Stimulated activated CD4-positive, alpha-beta T cell treated with anti-CD3 and anti-CD28 coated beads, Interleukin-2, amount 100 ng/mL, for 48 hours (primary cell): ENCODE results near the gene SND1.
"Not testable (repeated sequence)": the region's sequence is repeated elsewhere in the genome, so short reads cannot be mapped to it uniquely, and the experiment has no call there.

ENCODE experiments used
- DNase-seq, 2 donors: peaks; one replicate each; pipeline ENCODE4 v3.0.0-alpha.2; 2020

Gene SND1

GRCh38 chr7:128108641-128109423, 456.8 kb downstream of the SND1 start:
- DNase-seq = no peak

- not testable (repeated sequence) for DNase-seq
These were observed 457.5 kb downstream of the SND1 start for GRCh38 chr7:128109424-128109969.

- no peak for DNase-seq
These were observed 458.8 kb downstream of the SND1 start for GRCh38 chr7:128110641-128111364.

GRCh38 chr7:128112018-128112780, 460.2 kb downstream of the SND1 start:
- no peak for DNase-seq

- DNase-seq = no peak
These were observed 460.8 kb downstream of the SND1 start for GRCh38 chr7:128112781-128113221.

- DNase-seq = no peak
These were observed 461.8 kb downstream of the SND1 start for GRCh38 chr7:128113839-128114238.

GRCh38 chr7:128114806-128115205, 462.8 kb downstream of the SND1 start:
- DNase-seq = no peak

- DNase-seq = no peak
These were observed 463.4 kb downstream of the SND1 start for GRCh38 chr7:128115336-128115820.

GRCh38 chr7:128115821-128116723, 464.1 kb downstream of the SND1 start:
- DNase-seq = no peak

GRCh38 chr7:128116740-128117139, 464.7 kb downstream of the SND1 start:
- no peak for DNase-seq

- DNase-seq = no peak
These were observed 465.7 kb downstream of the SND1 start for GRCh38 chr7:128117691-128118090.

GRCh38 chr7:128119036-128119435, 467.0 kb downstream of the SND1 start:
- no peak for DNase-seq

- DNase-seq = no peak
These were observed 468.1 kb downstream of the SND1 start for GRCh38 chr7:128120116-128120515.

- DNase-seq = no peak
These were observed 469.0 kb downstream of the SND1 start for GRCh38 chr7:128120976-128121490.

- no peak for DNase-seq
These were observed 469.9 kb downstream of the SND1 start for GRCh38 chr7:128121711-128122530.

- DNase-seq = no peak
These were observed 470.7 kb downstream of the SND1 start for GRCh38 chr7:128122576-128123290.

- DNase-seq = no peak
These were observed 471.5 kb downstream of the SND1 start for GRCh38 chr7:128123291-128124037.

- no peak for DNase-seq
These were observed 472.8 kb downstream of the SND1 start for GRCh38 chr7:128124786-128125185.

GRCh38 chr7:128125816-128126215, 473.8 kb downstream of the SND1 start:
- DNase-seq = no peak
